GM18505 (cell line): Measurements from ENCODE around the gene KLRF2.

Experiments used
- ATAC-seq: cut with Tn5 transposase; IDR thresholded peaks from one replicate; pipeline ENCODE4 v1.9.1; 2021; ENCODE audit not compliant: unreplicated experiment
- POLR2A ChIP-seq: IDR thresholded peaks from 4 replicates; pipeline ENCODE4 v1.6.1; 2011; ENCODE audit warnings: borderline replicate concordance; ENCODE audit not compliant: insufficient read depth, insufficient read length; ENCODE audit errors: extremely low read depth

KLRF2 gene

DNA sequence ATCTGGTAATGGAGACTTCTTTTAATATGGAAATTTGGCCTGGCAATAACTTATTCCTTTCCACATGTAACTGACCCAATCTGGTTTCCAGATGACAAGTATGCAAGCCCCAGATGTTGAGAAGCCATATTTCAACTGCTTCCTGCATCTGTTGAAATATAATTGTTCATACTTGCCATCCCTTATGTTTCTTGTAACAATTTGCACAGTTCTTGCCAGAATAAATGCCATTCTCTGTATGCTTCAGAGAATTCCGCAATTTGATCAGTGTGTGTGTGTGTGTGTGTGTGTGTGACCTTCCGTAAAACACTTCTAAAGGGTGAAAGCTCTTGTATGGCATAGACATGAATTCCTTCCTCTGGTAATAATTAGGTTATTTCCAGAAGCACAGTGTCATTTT lies 52.7 kb downstream of the KLRF2 start:
- ATAC-seq = no peak
- no peak for TF ChIP-seq POLR2A

DNA sequence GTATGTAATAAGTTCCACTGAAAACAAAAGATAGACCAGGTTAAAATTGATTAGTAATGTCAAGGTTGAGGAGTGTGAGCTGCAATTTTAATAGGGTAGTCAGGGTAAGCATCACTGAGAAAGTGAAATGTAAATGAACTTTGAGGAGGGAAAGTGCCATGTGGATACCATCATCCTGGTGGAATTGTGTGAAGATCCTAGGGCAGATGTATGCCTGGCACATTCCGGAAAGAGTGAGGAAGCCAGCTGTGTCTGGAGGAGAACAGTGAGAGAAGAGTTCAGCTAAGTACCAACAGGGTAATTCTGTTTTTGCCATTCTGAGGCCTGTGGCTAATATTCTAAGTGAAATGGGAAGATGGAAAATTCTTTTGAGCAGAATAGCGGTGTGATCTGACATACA lies 53.7 kb downstream of the KLRF2 start:
- TF ChIP-seq POLR2A = no peak

DNA sequence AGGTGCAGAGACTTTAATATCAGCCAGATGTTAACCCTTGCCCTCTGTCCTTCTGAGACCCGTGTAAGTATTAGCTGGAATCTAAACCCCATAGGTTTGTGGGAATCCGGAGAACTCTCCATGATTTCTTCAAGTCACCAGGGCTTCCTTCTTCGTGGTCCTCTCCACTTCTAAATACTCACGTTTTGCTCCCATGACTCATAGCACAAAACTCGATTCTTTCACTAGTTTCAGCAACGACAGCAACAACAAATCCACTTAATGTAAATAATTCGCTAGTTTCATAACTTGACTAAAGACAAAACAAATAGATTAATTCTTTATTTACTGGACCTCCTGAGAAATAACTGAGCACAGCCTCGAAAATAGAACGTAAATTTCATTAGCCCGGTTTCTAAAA lies 55.3 kb downstream of the KLRF2 start:
- ATAC-seq = no peak
- no peak for TF ChIP-seq POLR2A

More for the DNA sequence above, 53.7 kb downstream of the KLRF2 start:
- no peak for ATAC-seq

DNA sequence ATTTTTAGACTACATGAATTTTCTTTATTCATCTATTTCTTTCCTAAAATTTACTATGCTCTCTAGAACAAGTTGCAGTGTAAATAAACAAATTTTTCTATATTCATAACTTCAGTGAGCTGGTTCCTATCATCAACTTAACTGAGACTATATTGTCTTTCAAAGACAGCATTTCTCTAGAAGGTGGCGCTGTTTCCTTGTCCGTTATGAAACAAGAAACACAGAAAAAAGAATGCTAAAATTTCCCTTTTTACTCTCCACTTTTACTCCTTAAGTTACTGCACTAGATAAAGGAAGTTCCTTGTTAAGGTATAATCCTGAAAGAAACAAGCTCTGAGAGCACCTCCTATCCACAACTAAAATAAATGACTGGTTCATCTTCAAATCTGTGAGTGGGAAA lies 59.1 kb downstream of the KLRF2 start:
- no peak for ATAC-seq
- no peak for TF ChIP-seq POLR2A

DNA sequence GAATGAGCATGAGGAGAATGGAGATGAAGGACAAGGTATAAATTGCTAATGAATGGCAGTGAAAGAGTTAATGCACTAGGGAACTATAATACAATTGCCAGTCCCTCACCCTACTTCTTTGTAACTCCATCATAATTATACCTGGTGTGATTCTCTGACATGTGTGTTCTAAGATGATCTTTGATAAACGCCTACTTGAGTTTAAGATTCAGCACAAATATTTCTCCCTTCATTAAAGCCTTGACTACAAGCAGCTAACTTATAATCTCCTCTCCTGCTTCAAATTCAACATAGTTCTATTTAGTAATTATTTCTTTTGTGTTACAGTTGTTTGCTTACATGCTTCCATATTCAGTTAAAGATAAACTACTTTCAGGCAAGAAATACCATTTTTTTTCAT lies 60.5 kb downstream of the KLRF2 start:
- no peak for ATAC-seq
- TF ChIP-seq POLR2A = no peak

DNA sequence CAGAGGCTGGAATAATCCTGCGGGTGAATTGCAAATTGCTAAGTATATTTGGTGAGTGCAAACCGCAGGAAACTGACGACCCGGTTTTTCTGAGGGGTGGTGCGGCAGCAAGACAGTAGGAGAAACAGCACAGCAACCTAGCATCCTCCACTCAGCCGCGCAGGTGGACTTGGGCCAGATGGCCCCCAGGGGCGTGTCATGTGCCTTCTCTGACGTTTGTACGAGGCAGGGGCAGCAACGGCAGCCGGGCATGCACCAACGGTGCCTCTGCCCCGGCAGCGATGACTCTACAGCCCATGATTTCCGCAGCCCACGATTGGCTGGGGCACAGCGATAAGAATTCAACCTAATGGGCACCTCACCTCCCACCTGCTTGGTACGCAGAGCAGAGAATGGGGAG lies 62.0 kb downstream of the KLRF2 start:
- TF ChIP-seq POLR2A = no peak
- ATAC-seq = no peak

DNA sequence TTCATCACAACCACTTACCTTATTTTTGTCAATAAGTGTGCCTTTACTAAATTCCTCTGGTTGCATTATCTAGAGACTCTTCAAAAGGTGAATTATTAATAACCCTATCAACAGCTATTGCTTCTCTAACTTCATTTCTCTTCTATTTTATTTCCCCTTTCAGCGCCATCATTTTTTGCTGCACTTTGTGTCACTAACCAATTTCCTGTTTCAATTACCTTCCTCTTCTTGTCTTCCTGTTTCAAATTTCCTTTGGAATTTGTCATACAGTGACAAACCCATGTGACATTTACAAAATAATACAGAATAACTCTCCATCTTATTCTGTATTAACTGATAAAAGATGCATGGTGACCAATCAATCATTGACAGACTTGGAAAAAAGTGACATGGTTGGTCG lies 63.1 kb downstream of the KLRF2 start:
- no peak for ATAC-seq

More for the DNA sequence above, 63.1 kb downstream of the KLRF2 start:
- TF ChIP-seq POLR2A = no peak
